C4-2B (cell line): ENCODE results near the gene WDR93.

Source experiments
- H3K27ac ChIP-seq: fragments of 450-650 bp; 2 replicates; pipeline ENCODE4 v1.5.1; 2017
- CTCF ChIP-seq: fragments of 450-650 bp; conservative IDR thresholded peaks from 2 replicates; pipeline ENCODE4 v1.5.1; 2017; ENCODE audit warnings: mild to moderate bottlenecking
- ZFX ChIP-seq: fragments of 450-650 bp; IDR thresholded peaks from 2 replicates; pipeline ENCODE4 v1.6.1; 2017

The WDR93 gene

DNA sequence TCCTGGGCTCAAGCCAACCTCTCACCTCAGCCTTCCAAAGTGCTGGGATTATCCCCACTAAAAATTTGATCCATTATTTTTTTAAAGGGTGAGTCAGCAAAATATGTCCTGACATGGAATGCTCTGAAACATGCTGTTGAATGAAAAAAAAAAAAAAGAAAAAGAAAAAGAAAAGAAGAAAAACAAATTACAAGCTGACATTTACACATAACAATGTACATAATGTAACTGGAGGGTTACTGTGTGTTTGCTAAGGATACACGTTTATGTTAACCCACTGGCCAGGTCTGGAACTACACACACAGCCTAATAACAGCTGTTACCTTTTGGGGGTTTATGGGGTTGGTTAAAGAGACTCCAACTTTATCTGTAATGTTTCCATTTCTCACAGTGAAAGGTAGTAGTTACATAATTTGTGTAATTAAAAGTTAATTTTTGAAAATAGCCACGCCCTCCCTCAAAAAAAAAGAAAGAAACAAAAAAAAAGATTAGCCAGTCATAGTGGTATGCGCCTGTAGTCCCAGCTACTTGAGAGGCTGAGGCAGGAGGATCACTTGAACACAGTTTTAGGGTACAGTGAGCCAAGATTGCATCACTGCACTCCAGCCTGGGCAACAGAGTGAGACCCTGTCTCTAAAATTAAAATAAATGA, 82.4 kb downstream of the WDR93 start:
- TF ChIP-seq CTCF (peak; percentile 66), ZFX (no peak)
- peak overlapping the region; percentile 61 for H3K27ac ChIP-seq

- TF ChIP-seq CTCF (no peak), ZFX (no peak)
- H3K27ac ChIP-seq = no peak overlapping the region
These were observed 83.9 kb downstream of the WDR93 start for GRCh38 chr15:89774492-89774891.

DNA sequence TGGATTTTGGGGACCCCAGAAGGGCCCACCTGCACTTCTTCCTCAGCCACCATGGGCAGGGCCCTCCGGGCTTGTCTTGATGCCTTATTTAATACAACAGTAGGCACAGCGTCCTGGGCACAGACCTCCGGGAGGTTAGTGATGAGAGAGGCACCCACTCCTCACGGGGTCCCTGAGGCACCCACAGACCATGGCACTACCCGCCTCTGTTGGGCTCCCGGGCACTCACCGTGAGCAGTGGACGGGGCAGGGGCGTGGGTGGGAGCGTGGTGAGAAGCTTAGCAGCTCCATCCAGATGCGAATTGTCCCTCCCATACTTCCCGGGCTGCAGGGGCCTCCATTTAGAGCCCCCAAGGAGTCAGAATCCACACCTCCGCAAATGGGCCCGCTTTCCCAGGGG, 85.2 kb downstream of the WDR93 start:
- H3K27ac ChIP-seq = peak overlapping the region; percentile 83
- TF ChIP-seq ZFX (no peak), CTCF (no peak)

DNA sequence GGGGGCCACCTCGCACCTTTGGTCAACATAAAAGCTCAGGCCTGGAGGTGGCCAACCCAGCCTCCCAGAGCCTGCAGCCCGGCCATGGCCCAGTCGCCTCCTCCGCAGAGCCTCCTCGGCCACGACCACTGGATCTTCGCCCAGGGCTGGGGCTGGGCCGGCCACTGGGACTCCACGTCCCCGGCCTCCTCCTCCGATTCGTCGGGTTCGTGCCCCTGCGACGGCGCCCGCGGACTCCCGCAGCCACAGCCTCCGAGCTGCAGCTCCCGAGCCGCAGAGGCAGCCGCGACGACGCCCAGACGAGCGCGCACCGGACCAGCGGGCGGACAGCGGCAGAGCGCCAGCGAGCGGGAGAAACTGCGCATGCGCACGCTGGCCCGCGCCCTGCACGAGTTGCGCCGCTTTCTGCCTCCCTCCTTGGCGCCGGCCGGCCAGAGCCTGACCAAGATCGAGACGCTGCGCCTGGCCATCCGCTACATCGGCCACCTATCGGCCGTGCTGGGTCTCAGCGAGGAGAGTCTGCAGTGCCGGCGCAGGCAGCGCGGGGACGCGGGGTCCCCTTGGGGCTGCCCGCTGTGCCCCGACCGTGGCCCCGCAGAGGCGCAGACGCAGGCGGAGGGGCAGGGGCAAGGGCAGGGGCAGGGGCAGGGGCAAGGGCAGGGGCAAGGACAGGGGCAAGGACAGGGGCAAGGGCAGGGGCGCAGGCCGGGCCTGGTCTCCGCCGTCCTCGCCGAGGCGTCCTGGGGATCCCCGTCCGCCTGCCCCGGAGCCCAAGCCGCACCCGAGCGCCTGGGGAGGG, 85.9 kb downstream of the WDR93 start, which contains the start of gene MESP2:
Gene MESP2 (plus strand): TSS at position 59 of the 799 bp plus-strand sequence. CDS start 26 bp downstream, at position 85.
- peak within 1 kb of the TSS; percentile 83 for H3K27ac ChIP-seq
- TF ChIP-seq CTCF (no peak; the same call in 1 of the 2 replicates), ZFX (peak; percentile 70; the same call in 1 of the 2 replicates)

DNA sequence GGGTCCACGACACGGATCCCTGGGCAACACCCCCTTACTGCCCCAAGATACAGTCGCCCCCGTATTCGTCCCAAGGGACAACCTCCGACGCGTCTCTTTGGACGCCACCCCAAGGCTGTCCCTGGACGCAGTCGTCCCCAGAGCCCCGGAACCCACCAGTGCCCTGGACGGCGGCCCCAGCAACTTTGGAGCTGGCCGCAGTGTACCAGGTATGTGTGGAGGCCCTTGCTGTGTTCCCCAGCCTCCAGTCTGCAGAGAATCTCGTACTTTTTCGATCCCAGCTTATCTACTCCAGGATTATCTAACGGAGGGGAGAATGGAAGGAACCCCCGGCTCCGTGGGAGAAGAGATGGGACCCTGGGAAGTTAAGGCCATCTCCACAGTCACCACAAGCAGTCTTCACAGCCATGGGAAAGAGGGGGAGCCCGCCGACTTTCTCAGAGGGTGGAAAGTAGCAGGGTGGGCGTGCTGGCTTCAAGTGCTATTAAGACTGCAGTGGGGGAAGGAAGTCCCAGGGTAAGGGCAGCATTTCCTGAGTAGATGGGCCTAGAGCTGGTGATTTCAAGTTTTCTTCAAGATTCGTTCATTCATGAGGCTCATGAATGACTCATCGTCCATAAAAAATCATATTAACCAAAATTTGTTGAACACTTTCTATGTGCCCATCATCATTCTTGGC, 86.6 kb downstream of the WDR93 start:
- peak overlapping the region; percentile 83 for H3K27ac ChIP-seq

DNA sequence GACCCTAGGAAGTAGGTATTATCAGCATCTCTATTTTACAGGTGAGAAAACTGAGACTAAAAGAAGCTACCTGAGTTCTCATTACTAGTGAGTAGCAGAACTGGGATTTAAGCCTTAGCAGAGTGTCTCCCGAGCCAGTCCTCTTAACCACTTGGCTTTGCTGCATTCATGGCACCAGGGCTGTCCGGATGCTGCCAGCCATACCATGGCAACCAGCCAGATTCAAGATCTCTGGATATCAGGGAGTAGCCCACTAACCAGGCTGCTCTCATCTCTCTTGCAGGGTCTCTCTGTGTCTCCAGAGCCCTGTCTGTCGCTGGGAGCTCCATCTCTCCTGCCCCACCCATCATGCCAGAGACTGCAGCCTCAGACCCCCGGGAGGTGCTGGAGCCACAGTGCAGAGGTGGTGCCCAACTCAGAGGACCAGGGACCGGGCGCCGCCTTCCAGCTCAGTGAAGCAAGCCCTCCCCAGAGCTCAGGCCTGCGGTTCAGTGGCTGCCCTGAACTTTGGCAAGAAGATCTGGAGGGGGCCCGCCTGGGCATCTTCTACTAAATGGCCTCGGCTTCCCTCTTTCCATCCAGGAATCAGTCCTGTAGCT, 87.3 kb downstream of the WDR93 start:
- H3K27ac ChIP-seq = no peak overlapping the region
- TF ChIP-seq CTCF (no peak), ZFX (no peak)

More for the DNA sequence above, 86.6 kb downstream of the WDR93 start:
- TF ChIP-seq ZFX = no peak
- no peak for TF ChIP-seq CTCF
